Urinary bladder (tissue), 4 donors: Measurements from ENCODE around the gene EHBP1L1. TPM values are rescaled to one million over a fixed set of nuclear protein-coding genes. Genes with fewer than 3 reads are reported as not detected.

Experiments used
- DNase-seq: peaks from one replicate; pipeline ENCODE4 v3.0.0-alpha.2; 2015; ENCODE audit errors: extremely low spot score
- H3K27ac ChIP-seq: one replicate; pipeline ENCODE4 v1.5.1; 2013; ENCODE audit warnings: low read depth, mild to moderate bottlenecking, moderate library complexity
- H3K36me3 ChIP-seq: one replicate; pipeline ENCODE4 v1.6.1; 2013; ENCODE audit warnings: mild to moderate bottlenecking, moderate library complexity; ENCODE audit not compliant: insufficient read depth
- H3K4me1 ChIP-seq: one replicate; pipeline ENCODE4 v1.6.1; 2013; ENCODE audit warnings: mild to moderate bottlenecking, moderate library complexity; ENCODE audit not compliant: insufficient read depth
- H3K4me3 ChIP-seq: one replicate; pipeline ENCODE4 v1.5.1; 2013; ENCODE audit warnings: low read depth, low read length
- WGBS: extraction: QIAGEN DNeasy Blood & Tissue Kit; methylation state at CpG from one replicate; pipeline ENCODE4 v1.1.7; 2013; 5-methylcytosine and 5-hydroxymethylcytosine counted together
- polyA plus RNA-seq: library from polyadenylated mRNA; stranded (reverse); fragments of 200-250 nt; gene quantifications from one replicate; pipeline ENCODE4 v1.2.3, GENCODE V29; 2013
- total RNA-seq: library from RNA; depleted of rRNA; stranded (reverse); fragments of >200 nt; gene quantifications from one replicate; pipeline ENCODE4 v1.2.3, GENCODE V29; 2014
- donor health status: healthy with polysubstance abuse.
- donor health status: healthy.

Gene EHBP1L1
- total and polyA plus RNA-seq, 2 donors = 45.9 to 178 TPM

DNA sequence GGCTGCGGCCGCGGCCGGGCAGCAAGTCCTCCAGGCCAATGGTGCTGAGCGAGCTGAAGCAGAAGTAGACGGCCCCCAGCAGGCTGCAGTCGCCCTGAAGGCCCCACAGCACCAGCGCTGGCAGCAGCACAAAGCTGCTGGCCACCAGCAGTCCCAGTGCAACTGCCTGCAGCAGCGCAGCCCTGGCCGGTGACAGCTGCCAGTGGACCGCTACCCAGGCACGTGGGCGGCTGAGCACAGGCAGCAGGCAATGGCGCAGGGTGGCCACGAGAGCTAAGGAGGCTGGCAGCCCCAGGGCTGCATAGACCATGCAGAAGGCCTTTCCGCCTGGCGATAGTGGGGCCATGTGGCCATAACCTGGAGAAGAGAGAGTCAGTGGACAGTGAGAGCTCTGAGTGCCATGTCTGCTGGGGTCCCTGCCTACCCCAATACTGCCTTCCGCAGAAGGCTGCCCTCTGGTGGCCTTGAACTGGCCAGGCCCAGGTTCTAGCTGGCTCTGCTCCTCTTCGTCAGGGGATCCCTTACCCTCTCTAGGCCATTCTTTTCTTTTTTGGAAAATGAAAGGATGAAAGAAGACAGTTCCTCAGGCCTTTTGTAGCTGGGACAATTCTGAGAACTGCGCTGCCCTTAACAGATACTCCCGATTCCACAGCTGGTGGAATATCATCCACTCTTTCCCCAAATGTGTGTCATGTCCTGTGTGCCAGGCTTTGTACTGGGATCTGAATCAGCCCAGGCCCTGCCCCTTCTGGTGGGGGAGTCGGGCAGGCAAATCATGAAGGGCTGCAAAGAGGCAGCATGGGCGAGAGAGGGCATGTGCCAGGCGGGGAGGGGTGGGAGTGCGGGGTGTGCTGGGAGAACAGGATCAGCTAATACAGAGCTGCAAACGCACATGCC, 17.9 kb downstream of the EHBP1L1 start:
- no peak overlapping the region for H3K4me3 ChIP-seq
- DNase-seq = no peak
- WGBS = 75% methylated on average over 26 of the region's 26 CpGs
- H3K27ac ChIP-seq = no peak overlapping the region
- H3K36me3 ChIP-seq = peaks cover 7% of the 10 kb centered on the region
- H3K4me1 ChIP-seq = peaks cover 1% of the 10 kb centered on the region

DNA sequence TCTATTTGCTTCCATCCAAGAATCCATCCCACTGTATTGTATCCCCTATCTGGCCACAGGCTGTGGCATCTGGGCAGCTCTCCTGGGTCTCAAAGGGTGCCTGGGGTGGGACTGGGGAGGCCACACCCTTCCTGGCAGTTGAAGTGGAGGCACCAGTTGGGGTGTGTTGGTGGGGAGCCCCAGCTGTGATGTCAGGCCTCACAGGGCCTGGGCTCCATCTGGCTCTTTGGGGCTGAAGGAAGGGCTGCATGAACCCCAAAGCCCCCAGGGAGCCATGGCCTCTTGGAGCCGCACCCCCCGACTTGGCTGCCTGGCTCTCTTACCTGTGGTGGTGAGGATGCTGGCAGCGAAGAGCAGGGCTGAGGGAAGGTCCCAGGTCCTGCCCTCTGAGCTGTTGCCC, 19.3 kb downstream of the EHBP1L1 start:
- no peak for DNase-seq
- 68% methylated on average over 3 of the region's 3 CpGs for WGBS
- peaks cover 1% of the 10 kb centered on the region for H3K4me1 ChIP-seq

DNA sequence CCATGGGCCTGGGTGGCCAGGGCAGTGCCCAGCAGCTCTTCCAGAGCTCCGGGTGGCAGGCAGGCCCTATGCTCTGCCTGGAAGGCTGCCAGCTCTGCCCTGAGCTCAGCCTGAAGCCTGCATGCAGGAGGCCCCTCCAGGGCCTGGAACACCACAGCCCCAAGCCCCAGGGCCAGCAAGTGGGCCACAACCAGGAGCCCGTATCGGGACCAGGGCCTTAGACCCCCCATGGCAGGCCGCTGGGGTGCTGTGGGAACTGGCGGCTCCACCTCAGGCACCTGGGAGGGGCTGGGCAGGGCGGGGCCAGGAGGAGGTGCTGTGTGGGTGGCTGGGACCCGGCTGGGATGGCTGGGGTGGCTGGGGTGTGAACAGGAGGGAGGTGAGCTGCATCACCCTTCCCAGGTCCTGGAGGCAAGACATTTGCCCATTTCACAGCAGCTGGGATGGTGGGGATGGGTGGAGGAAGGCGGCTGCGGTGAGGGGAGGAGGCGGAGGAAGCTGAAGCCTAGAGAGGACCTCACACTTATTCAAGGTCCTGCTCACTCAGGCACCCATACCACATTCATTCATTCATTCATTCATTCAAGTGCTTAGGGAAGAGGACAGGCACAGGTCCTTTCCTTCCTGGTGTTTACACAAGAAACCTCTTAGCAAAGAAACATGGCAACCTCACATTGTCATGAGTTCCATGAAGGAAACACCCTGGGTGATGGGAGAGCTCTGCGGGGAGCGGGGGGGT, 19.9 kb downstream of the EHBP1L1 start, which contains the start of gene KCNK7:
TSS of gene KCNK7 (minus strand) at position 258 of the 739 bp plus-strand sequence. CDS start at position 230, 28 bp downstream.
- no peak within 1 kb of the TSS for H3K27ac ChIP-seq
- no peak within 1 kb of the TSS for H3K4me3 ChIP-seq
- peaks cover 1% of the 10 kb centered on the region for H3K4me1 ChIP-seq
- DNase-seq = no peak
- peaks cover 7% of the 10 kb centered on the region for H3K36me3 ChIP-seq
- WGBS = 65% methylated on average over 12 of the region's 12 CpGs

More for the DNA sequence above, 19.3 kb downstream of the EHBP1L1 start:
- Histone ChIP-seq H3K36me3 (peaks cover 7% of the 10 kb centered on the region), H3K4me3 (no peak overlapping the region), H3K27ac (no peak overlapping the region)

DNA sequence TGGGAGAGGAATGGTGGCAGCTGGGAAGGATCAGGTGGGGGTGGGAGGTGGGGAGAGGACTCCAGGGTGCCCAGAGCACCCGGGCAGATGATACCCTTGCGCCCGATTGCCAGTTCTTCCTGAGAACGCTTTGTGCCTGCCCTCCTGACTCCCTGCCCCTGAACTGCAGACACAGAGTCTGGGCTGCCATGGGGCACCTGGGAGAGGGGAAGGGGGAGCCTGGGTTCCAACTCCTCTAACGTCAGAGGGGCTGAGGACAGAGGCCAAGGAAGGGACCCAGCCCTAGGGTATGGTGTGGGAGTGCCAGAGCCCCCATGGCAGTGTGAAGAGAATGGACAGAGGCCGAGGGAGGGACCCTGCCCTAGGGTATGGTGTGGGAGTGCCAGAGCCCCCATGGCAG, 20.7 kb downstream of the EHBP1L1 start:
- Histone ChIP-seq H3K36me3 (peaks cover 7% of the 10 kb centered on the region), H3K27ac (no peak overlapping the region), H3K4me1 (peaks cover 1% of the 10 kb centered on the region), H3K4me3 (no peak overlapping the region)
- WGBS = 77% methylated on average over 6 of the region's 6 CpGs
- DNase-seq = no peak

DNA sequence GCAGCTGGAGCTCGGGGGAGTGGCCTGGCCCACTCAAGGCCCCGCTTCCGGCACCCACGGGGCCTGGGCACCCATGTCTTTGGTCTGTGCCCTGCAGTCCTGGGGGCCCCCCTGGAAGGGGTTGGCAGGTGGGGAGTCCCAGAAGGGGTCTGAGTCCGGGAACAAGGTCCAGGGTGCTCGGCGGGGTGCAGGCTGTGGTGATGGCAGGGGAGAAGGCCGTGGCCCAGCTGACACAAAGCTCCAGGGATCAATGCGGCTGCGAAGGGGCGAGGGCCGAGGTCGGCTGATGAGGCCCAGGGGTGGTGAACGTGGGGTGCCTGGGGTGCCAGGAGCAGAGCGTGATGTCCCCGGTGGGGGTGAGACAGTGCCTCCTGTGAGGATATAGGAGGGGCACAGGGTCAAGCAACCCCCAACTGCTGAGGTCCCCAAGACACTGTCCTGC, 22.4 kb downstream of the EHBP1L1 start:
- H3K27ac ChIP-seq = no peak overlapping the region
- DNase-seq = no peak
- peaks cover 1% of the 10 kb centered on the region for H3K4me1 ChIP-seq
- H3K36me3 ChIP-seq = peaks cover 7% of the 10 kb centered on the region
- no peak overlapping the region for H3K4me3 ChIP-seq
- WGBS = 91% methylated on average over 16 of the region's 16 CpGs

DNA sequence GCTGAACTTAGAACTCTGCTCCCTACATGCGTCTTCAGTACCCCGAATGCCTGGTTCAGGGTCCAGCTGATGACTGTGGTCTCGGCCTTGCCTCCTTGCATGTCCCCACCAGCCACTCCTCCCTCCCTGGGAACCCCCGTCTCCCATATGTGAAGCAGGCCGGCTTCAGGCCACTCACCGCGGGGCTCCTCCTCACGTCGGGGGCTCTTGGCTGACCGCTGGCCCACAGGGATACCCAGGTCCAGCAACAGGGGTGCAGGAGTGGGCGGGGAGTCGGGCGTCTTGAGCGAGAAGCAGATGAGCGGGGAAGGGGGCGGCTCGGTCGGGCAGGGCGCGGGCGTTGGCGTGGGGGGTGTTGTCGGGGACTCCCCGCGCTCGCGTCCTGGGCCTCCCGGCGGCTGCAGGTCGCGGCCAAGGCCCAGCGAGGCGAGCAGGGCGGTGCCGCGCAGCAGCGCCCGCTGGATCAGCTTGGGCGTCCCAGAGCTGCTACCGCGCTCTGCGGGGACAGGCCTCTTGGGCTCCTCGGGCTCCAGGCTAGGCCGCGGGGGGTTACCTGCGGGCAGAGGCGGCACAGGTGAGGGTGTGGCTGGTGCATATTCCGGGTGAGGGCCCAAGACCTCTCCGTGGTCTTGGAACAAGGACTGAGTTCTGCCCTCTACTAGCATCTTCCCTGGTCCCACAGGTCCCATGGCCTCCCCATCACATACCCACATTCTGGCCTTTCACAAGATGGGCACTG, 23.5 kb downstream of the EHBP1L1 start:
- H3K27ac ChIP-seq = no peak overlapping the region
- peaks cover 7% of the 10 kb centered on the region for H3K36me3 ChIP-seq
- no peak overlapping the region for H3K4me3 ChIP-seq
- 83% methylated on average over 49 of the region's 49 CpGs for WGBS
- H3K4me1 ChIP-seq = peaks cover 1% of the 10 kb centered on the region
- no peak for DNase-seq

DNA sequence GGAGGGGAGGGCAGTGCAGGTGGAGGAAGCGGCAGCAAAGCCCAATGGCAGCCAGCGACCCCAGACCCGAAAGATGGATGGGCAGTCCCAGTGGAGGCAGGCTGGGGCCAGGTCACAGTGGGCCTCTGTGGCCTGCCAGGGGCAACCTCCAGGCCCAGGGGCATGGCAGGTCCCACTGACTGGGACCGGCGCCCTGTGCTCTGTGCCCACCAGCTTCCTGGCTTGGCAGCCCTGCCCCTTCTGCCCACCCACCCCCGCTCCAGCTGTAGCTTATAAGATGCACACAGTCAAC, 24.0 kb downstream of the EHBP1L1 start:
- H3K27ac ChIP-seq = no peak overlapping the region
- no peak overlapping the region for H3K4me3 ChIP-seq
- WGBS = 93% methylated on average over 6 of the region's 6 CpGs
- peaks cover 1% of the 10 kb centered on the region for H3K4me1 ChIP-seq
- no peak for DNase-seq
- peaks cover 7% of the 10 kb centered on the region for H3K36me3 ChIP-seq

DNA sequence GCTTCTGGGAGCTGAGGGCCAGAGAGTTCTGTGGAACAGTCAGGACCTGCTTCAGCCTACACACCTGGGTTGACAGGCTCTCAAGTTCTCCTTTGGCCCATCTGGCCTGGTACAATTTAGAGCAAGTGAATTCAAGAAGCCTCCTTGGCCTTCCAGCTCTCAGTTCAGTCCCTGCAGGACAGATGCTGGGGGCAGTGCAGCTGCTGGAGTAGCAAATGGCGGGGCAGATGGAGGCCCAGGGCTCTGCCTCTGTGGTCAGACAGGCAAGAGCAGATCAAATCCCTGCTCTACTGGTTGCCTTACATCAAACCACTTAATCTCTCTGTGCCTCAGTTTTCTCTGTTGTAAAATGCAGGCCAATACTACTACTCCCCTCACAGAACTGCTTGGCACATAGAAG, 28.4 kb downstream of the EHBP1L1 start:
- H3K36me3 ChIP-seq = peaks cover 4% of the 10 kb centered on the region
- DNase-seq = no peak
- H3K4me3 ChIP-seq = no peak overlapping the region
- no peaks in the 10 kb centered on the region for H3K4me1 ChIP-seq
- WGBS = 100% methylated on average over 1 of the region's 1 CpG
- no peak overlapping the region for H3K27ac ChIP-seq

DNA sequence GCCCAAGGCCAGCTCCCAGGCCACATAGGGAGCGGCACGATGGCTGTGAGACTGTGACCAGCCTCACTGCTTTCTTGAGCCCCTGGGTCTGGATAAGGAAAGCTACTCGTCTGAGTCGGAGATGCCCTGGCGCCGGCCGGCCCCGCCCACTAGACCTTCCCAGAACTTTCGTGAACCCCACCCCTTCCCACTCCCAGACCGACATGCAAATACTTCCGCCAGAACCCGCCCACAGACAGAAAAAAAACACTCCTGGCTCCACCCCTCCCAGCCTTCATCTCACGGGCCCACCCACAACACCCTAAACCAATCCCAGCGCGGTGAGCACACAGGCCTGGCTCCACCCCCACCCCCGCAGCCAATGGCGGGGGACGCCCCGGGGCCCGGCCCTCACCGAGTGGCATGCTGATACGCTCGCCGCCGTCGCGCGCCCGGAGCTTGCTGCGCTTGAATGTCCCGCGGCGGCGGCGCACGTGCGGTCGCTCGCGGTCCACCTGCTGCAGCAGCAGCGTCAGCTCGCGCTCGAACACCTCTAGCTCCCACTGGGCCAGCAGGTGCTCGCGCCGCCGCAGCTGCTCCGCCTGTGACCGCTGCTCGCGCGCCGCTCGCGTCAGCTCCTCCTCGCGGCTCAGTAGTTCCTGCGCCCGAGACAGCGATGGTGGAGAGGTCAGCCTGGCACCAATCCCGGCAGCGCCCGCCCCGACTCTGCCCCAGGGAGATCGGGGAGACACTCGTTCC, 31.2 kb downstream of the EHBP1L1 start:
- no peak overlapping the region for H3K4me3 ChIP-seq
- peak overlapping the region; percentile 30 for H3K27ac ChIP-seq
- WGBS = 21% methylated on average over 67 of the region's 67 CpGs
- peak; percentile 92 for DNase-seq
- H3K36me3 ChIP-seq = peaks cover 4% of the 10 kb centered on the region
- H3K4me1 ChIP-seq = no peaks in the 10 kb centered on the region

DNA sequence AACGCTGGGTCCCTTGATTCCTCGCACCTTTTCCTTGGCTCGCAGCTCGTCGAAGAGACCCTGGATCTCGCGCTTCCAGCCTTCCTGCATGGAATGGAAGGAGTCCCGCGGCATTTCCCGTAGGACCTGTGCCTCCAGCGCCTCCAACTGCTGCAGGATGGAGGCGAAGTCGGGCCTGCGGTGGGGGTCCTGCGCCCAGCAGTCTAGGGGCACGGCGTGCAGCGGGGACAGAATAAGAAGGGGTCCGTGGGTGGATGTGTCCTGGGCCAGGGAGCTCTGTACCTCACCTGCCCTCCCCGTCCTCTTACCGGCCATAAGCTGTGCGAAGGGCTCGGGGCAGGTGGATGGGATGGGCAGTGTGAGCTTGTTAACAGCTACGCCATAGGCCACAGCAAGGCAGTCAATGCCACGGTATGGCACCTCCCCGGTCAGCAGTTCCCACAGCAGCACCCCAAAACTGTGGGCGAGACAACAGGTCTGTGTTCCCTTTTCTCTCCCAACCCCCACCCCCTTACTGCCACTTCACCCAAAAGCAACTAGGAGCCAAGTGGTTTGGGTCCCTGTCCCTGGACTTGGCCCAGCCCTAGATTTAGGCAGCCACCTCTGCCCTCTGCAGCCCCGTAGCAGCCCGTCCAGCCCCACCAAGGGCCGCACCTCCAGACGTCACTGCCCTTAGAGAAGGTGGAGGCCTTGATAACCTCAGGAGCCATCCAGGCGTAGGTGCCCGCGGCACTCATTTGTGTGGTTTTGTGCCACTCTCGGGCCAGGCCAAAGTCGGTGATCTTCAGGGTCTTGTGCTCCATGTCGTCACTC, 32.0 kb downstream of the EHBP1L1 start:
- WGBS = 72% methylated on average over 37 of the region's 37 CpGs
- no peak for DNase-seq
- Histone ChIP-seq H3K4me3 (no peak overlapping the region), H3K36me3 (peaks cover 4% of the 10 kb centered on the region), H3K4me1 (no peaks in the 10 kb centered on the region), H3K27ac (no peak overlapping the region)

DNA sequence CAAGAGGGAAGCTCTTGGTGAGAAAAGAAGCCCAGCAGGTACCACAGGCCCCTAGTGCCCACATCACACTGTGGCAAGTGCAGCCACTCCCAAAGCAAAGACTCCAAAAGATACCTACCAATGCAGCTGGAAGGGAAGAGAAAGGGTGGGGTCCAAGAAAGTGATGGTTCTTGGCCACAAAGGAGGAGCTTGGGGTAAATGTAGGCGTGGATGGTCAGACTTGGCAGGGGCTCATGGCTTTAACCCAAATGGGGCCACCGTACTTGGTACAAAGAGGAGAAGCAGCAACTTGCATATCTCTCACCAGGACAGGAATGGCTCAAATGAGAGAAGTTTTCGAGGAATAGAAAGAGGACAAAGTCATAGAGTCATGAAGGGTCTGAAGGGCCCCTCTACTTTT, 33.4 kb downstream of the EHBP1L1 start:
- Histone ChIP-seq H3K4me3 (no peak overlapping the region), H3K27ac (no peak overlapping the region), H3K36me3 (peaks cover 4% of the 10 kb centered on the region), H3K4me1 (peaks cover 1% of the 10 kb centered on the region)
- 36% methylated on average over 3 of the region's 3 CpGs for WGBS
- no peak for DNase-seq

DNA sequence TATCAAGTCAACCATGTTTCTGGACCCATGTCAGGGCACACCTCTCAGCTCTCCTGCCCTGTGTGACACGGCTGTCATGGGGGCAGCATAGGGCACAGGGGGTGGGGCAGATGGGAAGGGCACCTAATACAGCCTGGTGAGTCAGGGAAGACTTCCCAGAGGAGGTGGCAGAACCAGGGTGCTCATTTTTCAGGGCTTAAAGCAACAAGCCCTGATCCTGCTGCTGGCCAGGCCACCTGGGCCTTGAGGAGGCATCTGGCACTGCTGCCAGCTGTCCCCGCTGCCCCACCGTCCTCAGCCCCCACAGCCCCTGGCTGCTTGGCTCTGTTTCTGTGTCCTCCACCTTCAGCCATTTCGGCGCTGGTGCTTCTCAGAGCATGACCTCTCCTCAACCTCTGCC, 33.8 kb downstream of the EHBP1L1 start:
- WGBS = 80% methylated on average over 5 of the region's 5 CpGs
- DNase-seq = no peak
- H3K4me1 ChIP-seq = peaks cover 1% of the 10 kb centered on the region
- no peak overlapping the region for H3K27ac ChIP-seq
- peaks cover 4% of the 10 kb centered on the region for H3K36me3 ChIP-seq
- no peak overlapping the region for H3K4me3 ChIP-seq
